ES-I3 (cell line): ENCODE results near the gene NRG3.

ENCODE experiments used
- H3K36me3 ChIP-seq: 2 replicates; pipeline ENCODE4 v1.6.1; 2013; ENCODE audit warnings: mild to moderate bottlenecking, low read length, control low read depth, moderate library complexity; ENCODE audit not compliant: insufficient read depth
- H3K4me1 ChIP-seq: 2 replicates; pipeline ENCODE4 v1.6.1; 2013; ENCODE audit warnings: mild to moderate bottlenecking, control low read depth, low read length; ENCODE audit not compliant: insufficient read depth
- H3K9ac ChIP-seq: 2 replicates; pipeline ENCODE4 v1.6.1; 2013; ENCODE audit warnings: low read depth, mild to moderate bottlenecking, low read length, moderate library complexity
- H3K9me3 ChIP-seq: 2 replicates; pipeline ENCODE4 v1.6.1; 2013; ENCODE audit warnings: mild to moderate bottlenecking, low read length, moderate library complexity; ENCODE audit not compliant: control insufficient read depth, insufficient read depth

NRG3 gene

DNA sequence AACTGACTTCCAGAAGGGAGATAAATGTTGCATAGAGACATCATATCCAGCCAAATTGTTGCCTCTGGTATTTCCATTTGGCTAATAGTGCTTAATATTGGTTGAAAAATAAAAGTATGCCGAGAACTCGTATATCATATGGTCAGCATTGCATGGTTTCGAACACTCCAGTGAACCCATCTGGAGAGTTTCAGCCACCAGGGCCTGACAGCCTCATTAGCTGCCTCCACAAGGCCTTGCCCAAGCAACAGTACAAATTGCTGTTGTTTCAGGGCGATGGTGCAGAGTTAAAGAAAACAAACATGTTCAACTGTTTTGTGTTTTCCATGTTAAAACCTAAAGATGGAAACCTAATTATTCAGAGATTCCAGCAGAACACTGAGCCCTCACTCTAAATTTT lies 28.5 kb downstream of the NRG3 start:
- Histone ChIP-seq H3K36me3 (no peaks in the 10 kb centered on the region), H3K4me1 (peaks cover 16% of the 10 kb centered on the region), H3K9me3 (no peaks in the 10 kb centered on the region), H3K9ac (no peak overlapping the region)

DNA sequence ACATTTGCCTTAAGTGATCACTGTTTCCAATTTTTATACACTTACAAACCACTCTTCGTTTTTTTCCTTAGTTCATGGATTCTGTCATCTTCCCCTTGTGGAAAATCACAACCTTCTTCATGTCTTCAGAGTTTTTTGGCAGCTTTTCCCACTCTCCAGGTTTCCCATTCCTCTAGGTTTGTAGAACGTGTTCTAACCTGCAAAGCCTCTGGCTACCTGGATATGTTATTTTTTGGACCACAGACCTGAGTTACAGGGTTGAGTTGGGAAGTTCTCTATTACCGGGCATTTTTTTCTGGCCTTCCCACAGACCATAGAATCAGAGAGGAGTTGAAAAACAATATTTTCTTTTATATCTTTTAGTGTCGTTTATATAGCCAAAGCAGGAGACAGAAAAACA lies 30.2 kb downstream of the NRG3 start:
- H3K9me3 ChIP-seq, result no peaks in the 10 kb centered on the region
- peaks cover 16% of the 10 kb centered on the region for H3K4me1 ChIP-seq
- H3K9ac ChIP-seq, result no peak overlapping the region
- H3K36me3 ChIP-seq, result no peaks in the 10 kb centered on the region

DNA sequence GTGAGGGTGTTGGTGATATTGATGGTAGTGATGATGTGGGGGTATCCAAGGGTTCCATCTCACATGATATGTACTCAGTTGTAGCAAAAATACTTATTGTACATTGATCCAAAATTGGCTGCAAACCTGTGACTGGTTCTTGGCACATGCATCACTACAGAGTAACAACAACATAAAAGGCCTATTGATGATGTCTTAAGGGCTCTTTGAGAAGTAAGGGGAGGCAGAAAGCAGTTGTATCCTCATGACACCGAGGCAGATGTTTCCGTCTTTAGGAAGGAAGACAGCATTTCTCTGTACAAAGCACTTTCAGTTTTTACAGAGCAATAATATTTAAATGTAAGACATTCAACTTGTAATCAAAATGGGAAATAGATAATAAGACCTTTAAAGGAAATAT lies 34.5 kb downstream of the NRG3 start:
- Histone ChIP-seq H3K36me3 (no peaks in the 10 kb centered on the region), H3K9me3 (no peaks in the 10 kb centered on the region), H3K4me1 (peaks cover 16% of the 10 kb centered on the region), H3K9ac (no peak overlapping the region)

DNA sequence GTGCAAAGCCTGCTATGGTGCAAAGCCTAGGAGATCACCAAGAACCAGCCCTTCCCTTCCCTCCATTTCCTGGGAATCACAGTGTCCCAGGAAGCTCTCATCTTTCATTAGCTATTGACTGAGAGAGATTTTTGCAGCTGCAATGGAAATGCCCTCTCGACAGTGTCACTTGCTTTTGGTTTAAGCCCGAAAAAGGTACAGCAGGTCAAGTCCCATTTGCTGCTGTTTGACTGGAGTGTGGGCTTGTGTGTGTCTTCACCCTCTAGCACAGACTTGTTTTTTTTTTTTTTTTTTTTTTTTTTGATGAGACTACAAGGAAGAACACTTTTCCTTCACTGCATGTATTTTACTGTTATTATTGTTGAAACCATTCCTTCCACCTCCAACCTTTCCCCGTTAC lies 36.3 kb downstream of the NRG3 start:
- Histone ChIP-seq H3K9me3 (no peaks in the 10 kb centered on the region), H3K36me3 (no peaks in the 10 kb centered on the region), H3K9ac (no peak overlapping the region), H3K4me1 (peaks cover 16% of the 10 kb centered on the region)

DNA sequence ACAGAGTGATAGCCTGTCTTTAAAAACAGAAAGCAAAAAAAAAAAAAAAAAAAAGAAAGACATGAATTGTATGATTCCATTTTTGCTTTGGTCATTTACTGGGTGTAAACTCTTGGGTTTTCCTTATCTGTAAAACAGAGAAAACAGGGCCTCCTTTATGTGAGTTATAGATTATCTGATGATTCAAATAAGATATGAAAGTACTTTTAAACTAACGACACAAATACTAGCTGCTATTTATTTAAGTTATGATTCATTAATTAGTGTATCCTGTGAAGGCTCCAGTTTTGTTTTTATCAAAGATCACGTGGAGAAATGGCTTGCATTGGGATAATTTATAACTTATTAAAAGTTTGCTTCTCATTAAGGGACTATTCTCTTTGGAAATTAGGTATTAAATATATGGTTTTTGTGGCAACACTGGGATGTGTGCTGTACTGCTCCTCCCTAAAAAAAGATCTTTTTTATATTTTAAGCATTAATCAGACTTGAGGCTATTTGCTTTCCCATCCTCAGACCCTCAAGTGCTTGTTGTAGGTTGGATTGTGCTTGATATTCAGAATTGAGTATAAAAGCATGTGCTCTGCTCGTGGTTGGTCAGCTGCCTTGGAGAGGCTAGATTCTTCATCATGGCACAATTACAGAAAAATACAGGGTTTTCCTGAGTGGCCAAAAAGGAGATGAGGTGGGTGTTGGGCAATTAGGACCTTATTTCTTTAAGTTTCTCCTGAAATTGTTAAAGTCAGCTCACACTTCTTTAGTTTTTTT lies 39.9 kb downstream of the NRG3 start:
- Histone ChIP-seq H3K9me3 (no peaks in the 10 kb centered on the region), H3K9ac (no peak overlapping the region), H3K4me1 (peaks cover 17% of the 10 kb centered on the region; the same call in 1 of the 2 replicates), H3K36me3 (no peaks in the 10 kb centered on the region)

DNA sequence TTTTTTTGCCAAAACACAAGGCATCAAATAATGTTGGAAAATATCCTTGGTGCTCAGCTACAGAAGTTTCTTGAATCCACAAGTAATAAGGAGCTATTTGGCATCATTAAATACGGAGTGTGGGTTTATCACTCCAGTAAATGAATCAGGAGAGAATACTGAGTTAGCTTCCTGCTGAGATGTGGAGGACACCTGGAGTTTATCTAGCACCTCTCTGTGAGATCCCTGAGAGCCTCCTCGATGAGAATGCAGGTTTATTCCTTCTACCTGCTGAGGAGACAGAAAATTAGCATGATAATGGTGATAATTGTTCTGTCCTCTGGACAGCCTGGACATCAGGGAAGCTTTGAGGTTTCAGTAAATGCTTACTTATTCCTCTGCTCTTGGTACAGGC lies 40.5 kb downstream of the NRG3 start:
- H3K9ac ChIP-seq, result no peak overlapping the region
- peaks cover 17% of the 10 kb centered on the region; the same call in 1 of the 2 replicates for H3K4me1 ChIP-seq
- H3K36me3 ChIP-seq, result no peaks in the 10 kb centered on the region
- no peaks in the 10 kb centered on the region for H3K9me3 ChIP-seq

DNA sequence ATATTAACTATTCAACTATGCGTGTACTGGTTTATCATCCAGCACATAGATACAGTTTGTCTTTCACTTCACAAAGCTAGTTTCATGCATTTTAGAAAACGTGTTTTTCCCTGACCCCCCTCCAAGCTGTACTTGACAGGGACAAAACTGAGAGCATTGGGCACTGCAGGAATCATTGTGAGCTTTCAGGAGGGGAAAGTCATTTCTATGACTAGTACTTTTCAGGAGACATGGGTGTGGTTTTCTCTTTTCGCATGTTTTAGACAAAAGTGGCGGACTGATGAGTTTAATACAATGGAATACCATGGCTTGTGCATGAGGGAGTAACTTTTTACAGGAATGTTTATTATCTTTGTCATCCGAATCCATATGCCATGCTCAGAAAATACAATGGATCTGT lies 42.7 kb downstream of the NRG3 start:
- no peaks in the 10 kb centered on the region for H3K9me3 ChIP-seq
- peaks cover 17% of the 10 kb centered on the region; the same call in 1 of the 2 replicates for H3K4me1 ChIP-seq
- H3K36me3 ChIP-seq, result no peaks in the 10 kb centered on the region
- H3K9ac ChIP-seq, result no peak overlapping the region

DNA sequence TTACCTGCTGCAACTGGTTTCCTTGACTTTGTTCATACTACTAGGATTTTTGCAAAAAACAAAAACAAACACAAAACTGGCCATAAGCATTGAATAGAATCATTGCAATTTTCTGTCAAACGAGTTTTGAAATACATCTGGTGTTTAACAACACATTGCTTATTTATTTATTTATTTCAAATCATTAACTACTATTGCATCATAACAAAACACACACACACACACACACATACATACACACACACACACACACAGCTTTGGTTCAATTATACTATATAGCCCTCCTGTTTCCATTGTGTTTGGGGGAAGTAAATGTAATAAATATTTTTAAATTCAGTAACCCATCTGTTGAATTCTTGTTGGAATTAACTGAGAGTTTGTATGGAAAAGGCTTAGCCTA lies 43.8 kb downstream of the NRG3 start:
- H3K9ac ChIP-seq, result no peak overlapping the region
- no peaks in the 10 kb centered on the region for H3K36me3 ChIP-seq
- H3K9me3 ChIP-seq, result no peaks in the 10 kb centered on the region
- peaks cover 17% of the 10 kb centered on the region; the same call in 1 of the 2 replicates for H3K4me1 ChIP-seq

DNA sequence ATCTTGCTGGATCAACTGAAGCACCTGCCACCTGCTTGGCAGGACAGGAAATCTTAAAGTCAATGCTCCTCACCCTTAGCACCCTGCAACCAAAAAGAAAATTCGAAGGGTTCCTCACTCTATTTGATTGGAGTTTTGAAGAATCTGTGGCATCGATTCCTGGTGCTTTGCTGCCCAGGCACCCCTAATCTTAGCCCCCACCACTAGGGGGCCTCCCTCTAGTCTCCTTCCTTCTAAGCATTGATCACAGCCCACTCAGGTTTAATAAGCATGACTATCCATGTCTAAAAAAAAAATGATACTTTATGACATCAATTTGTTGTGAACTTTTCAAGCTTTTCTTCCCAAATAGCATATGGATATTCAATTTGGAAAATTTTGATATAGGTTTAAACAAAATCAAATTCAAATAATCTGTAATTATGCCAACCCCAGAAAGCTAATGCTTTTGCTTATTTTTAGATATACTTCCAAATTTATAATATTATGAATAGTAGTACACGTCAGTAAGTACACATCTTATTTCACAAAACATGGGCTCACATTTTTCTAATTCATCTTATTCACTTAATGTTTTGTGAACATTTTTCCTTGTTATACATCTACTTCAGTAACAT lies 45.3 kb downstream of the NRG3 start:
- Histone ChIP-seq H3K36me3 (no peaks in the 10 kb centered on the region), H3K4me1 (peaks cover 11% of the 10 kb centered on the region; the same call in 1 of the 2 replicates), H3K9me3 (no peaks in the 10 kb centered on the region), H3K9ac (no peak overlapping the region)

DNA sequence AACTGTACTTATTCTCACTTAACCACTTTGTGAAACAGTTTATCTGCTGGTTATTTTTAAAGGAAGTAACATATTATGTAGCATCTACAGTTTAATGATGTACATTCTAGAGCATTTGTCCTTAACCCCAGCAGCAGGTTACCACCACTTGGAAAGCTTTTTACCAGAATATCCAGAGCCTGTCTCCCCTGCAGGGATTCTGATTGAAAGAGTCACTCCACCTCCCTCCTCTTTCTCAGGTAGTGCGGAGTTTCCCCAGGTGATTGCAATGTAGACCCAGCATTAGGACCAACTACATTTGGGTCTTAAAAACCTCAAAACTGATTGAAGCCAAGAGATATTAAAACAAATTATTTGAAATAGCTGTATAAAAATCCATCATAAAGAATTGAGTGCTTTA lies 53.1 kb downstream of the NRG3 start:
- Histone ChIP-seq H3K36me3 (no peaks in the 10 kb centered on the region), H3K4me1 (no peaks in the 10 kb centered on the region), H3K9me3 (no peaks in the 10 kb centered on the region; the same call in 1 of the 2 replicates), H3K9ac (no peak overlapping the region)

DNA sequence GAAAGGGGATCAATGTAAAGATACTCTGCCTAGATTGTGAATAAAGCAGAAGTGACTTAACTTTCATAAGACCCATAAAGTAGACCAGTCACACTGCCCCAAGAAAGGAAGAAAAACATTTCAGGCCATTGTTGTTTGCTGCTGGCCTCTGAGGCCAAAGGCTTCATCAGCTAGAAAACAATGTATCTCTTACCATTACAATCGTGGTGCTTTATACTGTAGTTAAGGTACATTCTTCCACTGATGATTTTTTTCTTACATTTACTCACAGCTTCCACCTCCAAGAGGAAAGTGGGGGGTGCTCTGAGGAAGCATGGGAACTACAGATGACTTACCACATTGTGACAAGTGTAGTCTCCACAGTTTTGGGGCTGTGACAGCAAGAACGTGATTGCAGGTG lies 68.6 kb downstream of the NRG3 start:
- no peaks in the 10 kb centered on the region for H3K36me3 ChIP-seq
- no peak overlapping the region for H3K9ac ChIP-seq
- H3K4me1 ChIP-seq, result peaks cover 14% of the 10 kb centered on the region
- H3K9me3 ChIP-seq, result no peaks in the 10 kb centered on the region

DNA sequence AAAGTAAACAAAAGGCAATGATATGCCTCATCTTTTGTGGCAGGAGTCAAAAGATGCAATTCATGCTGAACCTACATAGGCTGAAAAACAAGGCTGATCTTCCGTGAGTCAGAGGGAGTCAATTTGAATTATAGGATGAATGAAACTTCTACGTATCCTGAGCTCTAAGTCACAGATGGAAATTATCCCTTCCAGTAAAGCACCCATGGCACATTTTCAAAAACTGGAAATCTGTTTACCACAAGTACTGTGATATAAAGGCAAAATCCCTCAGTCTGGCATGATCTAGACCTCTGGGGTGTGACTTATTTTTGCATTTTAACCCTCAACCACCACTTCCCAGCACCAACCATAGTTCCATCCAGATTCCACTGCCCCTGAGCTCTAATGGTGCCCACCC lies 69.6 kb downstream of the NRG3 start:
- Histone ChIP-seq H3K4me1 (peaks cover 14% of the 10 kb centered on the region), H3K36me3 (no peaks in the 10 kb centered on the region), H3K9me3 (no peaks in the 10 kb centered on the region), H3K9ac (no peak overlapping the region)

DNA sequence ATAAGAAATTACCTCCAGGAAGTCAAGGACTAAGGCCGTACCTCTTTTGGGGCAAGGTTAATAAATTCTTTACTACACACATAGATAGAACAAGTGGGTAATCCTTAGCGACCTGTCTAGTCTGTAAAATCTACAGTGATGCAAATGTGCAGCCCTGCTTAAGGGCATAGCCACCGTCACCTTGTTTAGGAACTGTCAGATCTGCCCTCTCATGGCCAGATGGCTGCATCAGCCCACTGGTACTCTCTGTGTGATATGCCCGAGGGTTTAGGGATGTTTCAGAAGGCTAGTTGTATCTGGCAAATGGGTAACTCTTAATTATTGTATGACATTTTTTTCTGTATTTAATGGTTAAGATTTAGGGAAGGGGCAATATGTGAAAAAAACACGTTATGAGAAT lies 74.3 kb downstream of the NRG3 start:
- no peak overlapping the region for H3K9ac ChIP-seq
- peaks cover 9% of the 10 kb centered on the region for H3K4me1 ChIP-seq
- no peaks in the 10 kb centered on the region for H3K9me3 ChIP-seq
- H3K36me3 ChIP-seq, result no peaks in the 10 kb centered on the region

DNA sequence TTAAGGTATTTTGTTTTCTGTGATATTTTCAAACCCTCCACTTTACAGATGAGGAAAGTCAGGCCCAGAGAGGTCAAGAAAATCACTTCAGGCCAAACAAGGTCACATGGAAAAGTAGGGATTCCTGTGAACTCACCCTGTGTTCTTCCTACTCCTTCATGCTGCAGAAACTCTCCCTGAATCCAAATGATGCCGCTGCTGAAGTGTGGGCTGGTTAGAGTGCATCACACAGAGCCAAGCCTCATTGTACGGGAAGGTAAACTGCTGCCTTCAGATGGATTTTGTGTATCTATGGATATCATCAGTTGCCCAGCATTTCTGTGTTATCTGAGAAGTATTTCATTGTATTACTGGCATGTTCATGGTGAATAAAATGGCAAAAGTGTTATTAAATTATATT lies 75.4 kb downstream of the NRG3 start:
- Histone ChIP-seq H3K36me3 (no peaks in the 10 kb centered on the region), H3K9ac (no peak overlapping the region), H3K9me3 (no peaks in the 10 kb centered on the region), H3K4me1 (peaks cover under 1% of the 10 kb centered on the region; the same call in 1 of the 2 replicates)

DNA sequence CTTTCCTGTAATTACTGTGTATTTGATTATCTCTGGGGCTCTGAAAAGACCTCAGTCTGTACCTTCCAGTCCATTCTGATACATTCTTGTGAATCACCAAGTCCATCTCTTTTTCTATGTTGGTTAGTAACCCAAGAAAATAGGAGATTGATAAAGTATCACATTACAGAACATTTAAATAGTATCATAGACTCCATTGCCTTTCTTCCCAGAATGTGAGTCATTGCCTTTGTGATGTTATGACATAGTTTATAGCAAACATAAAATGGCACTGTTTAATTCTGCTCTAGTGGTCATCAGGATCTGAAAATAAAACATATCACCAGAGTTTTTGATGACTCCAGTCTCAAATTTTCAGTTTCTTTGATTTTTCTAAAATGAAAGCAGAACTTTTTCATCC lies 78.4 kb downstream of the NRG3 start:
- Histone ChIP-seq H3K36me3 (no peaks in the 10 kb centered on the region; the same call in 1 of the 2 replicates), H3K9me3 (no peaks in the 10 kb centered on the region), H3K9ac (no peak overlapping the region), H3K4me1 (no peaks in the 10 kb centered on the region)
